HCT116 (cell line): Measurements from ENCODE around the gene CFAP53. TPM values are rescaled to one million over a fixed set of nuclear protein-coding genes. Genes with fewer than 3 reads are reported as not detected.

Source experiments
- ATAC-seq: fragments of 200-7000 bp; cut with Tn5 transposase; 2 replicates; pipeline ENCODE4 v1.9.1; 2020; ENCODE audit warnings: mild to moderate bottlenecking, moderate library complexity
- BruUV-seq: library from RNA; stranded (reverse); fragments of 400-500 nt; replicated peaks from 2 replicates; lab custom pipeline; 2021; lab: Mats Ljungman, UMichigan
- CTCF ChIA-PET: fragments of 300-600 bp; sonication (Branson Sonifier 250); formaldehyde crosslinking; loops from one replicate; lab custom pipeline; 2021; ENCODE audit warnings: antibody characterized with exemption; lab: Charles Lee
- POLR2A ChIA-PET: fragments of 300-600, 350-600 bp; sonication (Branson Sonifier 250); formaldehyde crosslinking; loops from one replicate; lab custom pipeline; 2021; ENCODE audit warnings: antibody characterized with exemption; lab: Charles Lee
- RAD21 ChIA-PET, 2 experiments: fragments of 300-600 bp; sonication (Branson Sonifier 250); formaldehyde crosslinking; loops; one replicate each; lab custom pipeline; 2023; ENCODE audit warnings: low total read pairs in 2 of 2; ENCODE audit not compliant: uncharacterized antibody in 2 of 2, unreplicated experiment in 2 of 2, low non-redundant PET in 1 of 2; lab: Charles Lee
- DNase-seq: peaks from one replicate; pipeline ENCODE4 v3.0.0-alpha.2; 2010; ENCODE audit warnings: low read depth, low spot score
- H2AFZ ChIP-seq: fragments of 200-600 bp; shearing (Covaris generic), sonication (generic); 2 replicates; pipeline ENCODE4 v1.6.1; 2017; ENCODE audit warnings: low read depth, mixed run types, mixed read lengths, antibody characterized with exemption, low read length; ENCODE audit not compliant: poor library complexity, severe bottlenecking
- H3K27ac ChIP-seq: 2 replicates; pipeline ENCODE4 v1.5.1; 2012; ENCODE audit warnings: low read depth, low read length
- H3K27me3 ChIP-seq: fragments of 200-600 bp; sonication (generic); 2 replicates; pipeline ENCODE4 v1.6.1; 2016; ENCODE audit warnings: mixed run types, low read length, mixed read lengths; ENCODE audit not compliant: insufficient read depth
- H3K36me3 ChIP-seq, 2 experiments: fragments of 200-500 bp in 1 of 2; fragments of 200-600 bp in 1 of 2; sonication (Bioruptor generic) in 1 of 2; sonication (generic) in 1 of 2; 2 replicates each; pipeline versions ENCODE4 v1.5.1 to v1.6.1; 2014 to 2016; ENCODE audit warnings: low read length in 2 of 2, inconsistent platforms in 1 of 2, mixed read lengths in 1 of 2, mixed run types in 1 of 2; ENCODE audit not compliant: insufficient read depth in 2 of 2, control insufficient read depth in 1 of 2
- H3K4me1 ChIP-seq, 2 experiments: fragments of 200-600 bp in 1 of 2; sonication (generic) in 1 of 2; 2 replicates each; pipeline versions ENCODE4 v1.5.1 to v1.6.1; 2012 to 2017; ENCODE audit warnings: low read length in 2 of 2, inconsistent platforms in 1 of 2, mild to moderate bottlenecking in 1 of 2, mixed read lengths in 1 of 2, mixed run types in 1 of 2, moderate library complexity in 1 of 2; ENCODE audit not compliant: insufficient read depth in 2 of 2, control insufficient read depth in 1 of 2
- H3K4me2 ChIP-seq: fragments of 200-600 bp; sonication (generic); 2 replicates; pipeline ENCODE4 v1.6.1; 2017; ENCODE audit warnings: mixed run types, low read length, mixed read lengths
- H3K4me3 ChIP-seq, 2 experiments: fragments of 200-600 bp in 1 of 2; sonication (generic) in 1 of 2; replicated peaks in 1 of 2; 2 replicates each; pipeline ENCODE4 v1.5.1; 2011 to 2016; ENCODE audit warnings: low read length in 2 of 2, control low read depth in 1 of 2, low read depth in 1 of 2, mild to moderate bottlenecking in 1 of 2, mixed read lengths in 1 of 2, mixed run types in 1 of 2
- H3K79me2 ChIP-seq: fragments of 200-600 bp; sonication (generic); 2 replicates; pipeline ENCODE4 v1.6.1; 2017; ENCODE audit warnings: mild to moderate bottlenecking, mixed run types, low read length, moderate library complexity, mixed read lengths; ENCODE audit not compliant: insufficient read depth
- H3K9ac ChIP-seq: fragments of 200-600 bp; sonication (generic); 2 replicates; pipeline ENCODE4 v1.6.1; 2016; ENCODE audit warnings: low read length, mixed read lengths
- H3K9me2 ChIP-seq: fragments of 200-600 bp; sonication (generic), shearing (Covaris generic); 2 replicates; pipeline ENCODE4 v1.6.1; 2017; ENCODE audit warnings: mixed run types, mild to moderate bottlenecking, moderate library complexity; ENCODE audit not compliant: insufficient read depth
- H3K9me3 ChIP-seq, 2 experiments: fragments of 200-500 bp in 1 of 2; fragments of 200-600 bp in 1 of 2; sonication (Bioruptor generic) in 1 of 2; sonication (generic) in 1 of 2; 2 replicates each; pipeline ENCODE4 v1.6.1; 2014 to 2017; ENCODE audit warnings: low read length in 2 of 2, mixed read lengths in 2 of 2, inconsistent platforms in 1 of 2, low read depth in 1 of 2, mild to moderate bottlenecking in 1 of 2, mixed run types in 1 of 2, moderate library complexity in 1 of 2; ENCODE audit not compliant: control insufficient read depth in 1 of 2, insufficient read depth in 1 of 2
- H4K20me1 ChIP-seq: fragments of 200-600 bp; sonication (generic), shearing (Covaris generic); 2 replicates; pipeline ENCODE4 v1.6.1; 2017; ENCODE audit warnings: mixed run types, mild to moderate bottlenecking, moderate library complexity; ENCODE audit not compliant: insufficient read depth
- ATF3 ChIP-seq: IDR thresholded peaks from 2 replicates; pipeline ENCODE4 v1.6.1; 2012
- CBX3 ChIP-seq: IDR thresholded peaks from 2 replicates; pipeline ENCODE4 v1.6.1; 2012; ENCODE audit warnings: low read depth
- CEBPB ChIP-seq: IDR thresholded peaks from 2 replicates; pipeline ENCODE4 v1.6.1; 2012; ENCODE audit warnings: low read depth
- EGR1 ChIP-seq: IDR thresholded peaks from 2 replicates; pipeline ENCODE4 v1.6.1; 2012; ENCODE audit warnings: low read depth
- ELF1 ChIP-seq: IDR thresholded peaks from 2 replicates; pipeline ENCODE4 v1.6.1; 2012; ENCODE audit warnings: low read depth, borderline replicate concordance
- EZH2 ChIP-seq: fragments of 200-600 bp; sonication (generic); IDR thresholded peaks from 2 replicates; pipeline ENCODE4 v1.6.1; 2017; ENCODE audit warnings: antibody characterized with exemption, mixed run types
- EZH2phosphoT487 ChIP-seq: fragments of 200-600 bp; IDR thresholded peaks from 2 replicates; pipeline ENCODE4 v1.6.1; 2018; ENCODE audit warnings: antibody characterized with exemption, borderline replicate concordance
- JUND ChIP-seq: IDR thresholded peaks from 2 replicates; pipeline ENCODE4 v1.6.1; 2012
- POLR2AphosphoS5 ChIP-seq: IDR thresholded peaks from 2 replicates; pipeline ENCODE4 v1.6.1; 2011; ENCODE audit warnings: mild to moderate bottlenecking, low read depth, low read length, moderate library complexity
- RAD21 ChIP-seq: IDR thresholded peaks from 2 replicates; pipeline ENCODE4 v1.6.1; 2012; ENCODE audit warnings: low read depth, mild to moderate bottlenecking
- REST ChIP-seq: IDR thresholded peaks from 2 replicates; pipeline ENCODE4 v1.6.1; 2012; ENCODE audit warnings: low read depth
- TCF7L2 ChIP-seq: IDR thresholded peaks from 2 replicates; pipeline ENCODE4 v1.7.0; 2011; ENCODE audit warnings: borderline replicate concordance, inconsistent platforms; ENCODE audit not compliant: insufficient read depth, insufficient read length; ENCODE audit errors: extremely low read depth
- YY1 ChIP-seq: IDR thresholded peaks from 2 replicates; pipeline ENCODE4 v1.6.1; 2011; ENCODE audit warnings: low read length, low read depth, moderate library complexity, mild to moderate bottlenecking; ENCODE audit not compliant: insufficient replicate concordance; ENCODE audit errors: extremely low read depth
- ZBTB33 ChIP-seq: IDR thresholded peaks from 2 replicates; pipeline ENCODE4 v1.6.1; 2011; ENCODE audit warnings: mild to moderate bottlenecking, low read length, moderate library complexity; ENCODE audit not compliant: insufficient replicate concordance; ENCODE audit errors: extremely low read depth
- intact Hi-C: fragments of 100-400 bp; cut with micrococcal nuclease; formaldehyde crosslinking; loops from 2 replicates; pipeline ENCODE4 v1.10.0; 2022
- total RNA-seq: library from RNA; stranded (reverse); gene quantifications from one replicate; pipeline ENCODE4 v1.2.1, GENCODE V29; 2021; ENCODE audit not compliant: unreplicated experiment

CFAP53 gene
- total RNA-seq, 1 experiment from 2014 or later = 1.1 TPM

GRCh38 chr18:50181590-50181989, 84.7 kb downstream of the CFAP53 start:
- H3K4me3 ChIP-seq = no peak overlapping the region
- H3K4me1 ChIP-seq = peaks cover 11 to 17% of the 10 kb centered on the region in 2 experiments; a peak in 3 of 4 replicates
- H3K4me2 ChIP-seq = no peak overlapping the region
- H3K36me3 ChIP-seq = no peaks in the 10 kb centered on the region
- TF ChIP-seq RAD21 = no peak
- no peak for TF ChIP-seq CEBPB
- TF ChIP-seq ELF1 = no peak
- ChIA-PET POLR2A (no interaction called here), RAD21 (no interaction called here), CTCF (no interaction called here)
- no peak for DNase-seq
- ATAC-seq = no peak
- intact Hi-C loops = no loop called here
- BruUV-seq = no TSS peak
- H3K9ac ChIP-seq = no peak overlapping the region
- H3K9me3 ChIP-seq = no peaks in the 10 kb centered on the region
- no peaks in the 10 kb centered on the region for H3K9me2 ChIP-seq
- H4K20me1 ChIP-seq = no peaks in the 10 kb centered on the region
- H3K79me2 ChIP-seq = no peaks in the 10 kb centered on the region
- no peak overlapping the region for H3K27ac ChIP-seq
- no peaks in the 10 kb centered on the region for H3K27me3 ChIP-seq
- H2AFZ ChIP-seq = no peak overlapping the region

GRCh38 chr18:50179465-50179864, 86.8 kb downstream of the CFAP53 start:
- no peak overlapping the region for H3K27ac ChIP-seq
- no peaks in the 10 kb centered on the region for H3K27me3 ChIP-seq
- no peaks in the 10 kb centered on the region for H3K36me3 ChIP-seq
- no peaks in the 10 kb centered on the region for H3K9me3 ChIP-seq
- no TSS peak for BruUV-seq
- no peak for TF ChIP-seq EZH2
- TF ChIP-seq ZBTB33 = no peak
- TF ChIP-seq YY1 = no peak
- no peak for TF ChIP-seq ELF1
- no peak for TF ChIP-seq CBX3
- no peak for TF ChIP-seq EZH2phosphoT487
- TF ChIP-seq POLR2AphosphoS5 = no peak
- TF ChIP-seq TCF7L2 = no peak
- no peak for TF ChIP-seq JUND
- TF ChIP-seq RAD21 = no peak
- TF ChIP-seq REST = no peak
- TF ChIP-seq CEBPB = no peak
- TF ChIP-seq ATF3 = no peak
- no peak for TF ChIP-seq EGR1
- peaks cover 11 to 16% of the 10 kb centered on the region in 2 experiments; a peak in 3 of 4 replicates for H3K4me1 ChIP-seq
- POLR2A ChIA-PET = no interaction called here
- no peaks in the 10 kb centered on the region for H3K79me2 ChIP-seq
- H3K4me2 ChIP-seq = no peak overlapping the region
- no peak overlapping the region for H2AFZ ChIP-seq
- no peak overlapping the region for H3K9ac ChIP-seq
- RAD21 ChIA-PET = no interaction called here
- no peak overlapping the region for H3K4me3 ChIP-seq
- no peaks in the 10 kb centered on the region for H3K9me2 ChIP-seq
- no peak for ATAC-seq
- intact Hi-C loops = no loop called here
- H4K20me1 ChIP-seq = no peaks in the 10 kb centered on the region
- DNase-seq = no peak
- CTCF ChIA-PET = no interaction called here
